ENCODE data around the gene EXOC4. TPM values are rescaled to one million over a fixed set of nuclear protein-coding genes. Genes with fewer than 3 reads are reported as not detected.

The EXOC4 gene
- polyA plus RNA-seq, 1 experiment = 45.9 TPM

- no peak for DNase-seq (ENCODE audit: low read depth)
- no peaks in the 10 kb centered on the region for H3K27me3 ChIP-seq (ENCODE audit: control insufficient read depth, insufficient read depth, low read length)
- CTCF ChIA-PET = no interaction called here
- POLR2A ChIA-PET = interaction anchor here (0.6 kb wide), 1 partner anchor 289 kb away, joined by 4 read pairs; no protein-coding TSS in a partner anchor
- no peak overlapping the region for H3K4me3 ChIP-seq (ENCODE audit: low read depth, low read length)
- 0 out of 2 replicates have a peak, but pooled peaks have one; percentile 18 for TF ChIP-seq CTCF (IDR thresholded peaks at IDR 0.05; ENCODE audit: insufficient read depth, low read depth, low read length)
- H3K36me3 ChIP-seq (ENCODE audit: control insufficient read depth, insufficient read depth, low read length) = no peaks in the 10 kb centered on the region
These were observed 470.2 kb downstream of the EXOC4 start for GRCh38 chr7:133723044-133723443.

- no peak for DNase-seq (ENCODE audit: low read depth)
- CTCF ChIA-PET = no interaction called here
- POLR2A ChIA-PET = no interaction called here
- Histone ChIP-seq H3K27me3 (ENCODE audit: control insufficient read depth, insufficient read depth, low read length) (no peaks in the 10 kb centered on the region), H3K4me3 (ENCODE audit: low read depth, low read length) (no peak overlapping the region), H3K36me3 (ENCODE audit: control insufficient read depth, insufficient read depth, low read length) (no peaks in the 10 kb centered on the region)
- no peak for TF ChIP-seq CTCF (IDR thresholded peaks at IDR 0.05; ENCODE audit: insufficient read depth, low read depth, low read length)
These were observed 471.3 kb downstream of the EXOC4 start for GRCh38 chr7:133724148-133724547.

GRCh38 chr7:133724694-133725093 lies 471.8 kb downstream of the EXOC4 start:
- CTCF ChIA-PET = no interaction called here
- H3K36me3 ChIP-seq (ENCODE audit: control insufficient read depth, insufficient read depth, low read length) = no peaks in the 10 kb centered on the region
- POLR2A ChIA-PET = no interaction called here
- TF ChIP-seq CTCF (IDR thresholded peaks at IDR 0.05; ENCODE audit: insufficient read depth, low read depth, low read length) = no peak
- no peaks in the 10 kb centered on the region for H3K27me3 ChIP-seq (ENCODE audit: control insufficient read depth, insufficient read depth, low read length)
- no peak for DNase-seq (ENCODE audit: low read depth)
- H3K4me3 ChIP-seq (ENCODE audit: low read depth, low read length) = no peak overlapping the region

GRCh38 chr7:133727476-133728214 lies 474.8 kb downstream of the EXOC4 start:
- DNase-seq (ENCODE audit: low read depth) = no peak
- no peaks in the 10 kb centered on the region for H3K27me3 ChIP-seq (ENCODE audit: control insufficient read depth, insufficient read depth, low read length)
- no peak overlapping the region for H3K4me3 ChIP-seq (ENCODE audit: low read depth, low read length)
- no peaks in the 10 kb centered on the region for H3K36me3 ChIP-seq (ENCODE audit: control insufficient read depth, insufficient read depth, low read length)
- no peak for TF ChIP-seq CTCF (IDR thresholded peaks at IDR 0.05; ENCODE audit: insufficient read depth, low read depth, low read length)
- ChIA-PET CTCF (interaction anchor here (0.6 to 0.9 kb wide), 2 partner anchors 13 to 14 kb away, joined by 3 read pairs; no protein-coding TSS in a partner anchor), POLR2A (no interaction called here)

GRCh38 chr7:133730360-133730759 lies 477.5 kb downstream of the EXOC4 start:
- CTCF ChIA-PET = no interaction called here
- H3K27me3 ChIP-seq (ENCODE audit: control insufficient read depth, insufficient read depth, low read length) = no peaks in the 10 kb centered on the region
- no peak for TF ChIP-seq CTCF (IDR thresholded peaks at IDR 0.05; ENCODE audit: insufficient read depth, low read depth, low read length)
- no peak overlapping the region for H3K4me3 ChIP-seq (ENCODE audit: low read depth, low read length)
- no peak for DNase-seq (ENCODE audit: low read depth)
- POLR2A ChIA-PET = no interaction called here
- no peaks in the 10 kb centered on the region for H3K36me3 ChIP-seq (ENCODE audit: control insufficient read depth, insufficient read depth, low read length)
